OCI-LY7 (cell line): ENCODE measurements around the gene OR4D6. TPM values are rescaled to one million over a fixed set of nuclear protein-coding genes. Genes with fewer than 3 reads are reported as not detected.

Source experiments
- BruUV-seq: library from RNA; stranded (reverse); fragments of 400-500 nt; replicated peaks from 2 replicates; lab custom pipeline; 2021; lab: Mats Ljungman, UMichigan
- CTCF ChIA-PET: fragments of 300-600 bp; sonication (Branson Sonifier 250); formaldehyde crosslinking; loops from one replicate; lab custom pipeline; 2022; ENCODE audit warnings: antibody characterized with exemption; ENCODE audit not compliant: unreplicated experiment; lab: Charles Lee
- POLR2A ChIA-PET: fragments of 300-600 bp; sonication (Branson Sonifier 250); formaldehyde crosslinking; loops from one replicate; lab custom pipeline; 2022; ENCODE audit warnings: antibody characterized with exemption; lab: Charles Lee
- DNase-seq: peaks from one replicate; pipeline ENCODE4 v3.0.0-alpha.2; 2015; ENCODE audit warnings: low spot score
- H2AFZ ChIP-seq: fragments of 200-600 bp; sonication (generic), shearing (Covaris generic); 2 replicates; pipeline ENCODE4 v1.6.1; 2014; ENCODE audit warnings: mild to moderate bottlenecking, antibody characterized with exemption, low read length, moderate library complexity
- H3K27ac ChIP-seq: fragments of 200-600 bp; sonication (generic); 2 replicates; pipeline ENCODE4 v1.5.1; 2014; ENCODE audit warnings: mixed run types, low read depth, mild to moderate bottlenecking, moderate library complexity, low read length, inconsistent platforms; ENCODE audit not compliant: poor library complexity, severe bottlenecking
- H3K36me3 ChIP-seq: fragments of 200-600 bp; sonication (generic); 2 replicates; pipeline ENCODE4 v1.6.1; 2014; ENCODE audit warnings: mild to moderate bottlenecking, antibody characterized with exemption, low read length, moderate library complexity, mixed read lengths; ENCODE audit not compliant: insufficient read depth
- H3K4me1 ChIP-seq: fragments of 200-600 bp; sonication (generic); 2 replicates; pipeline ENCODE4 v1.5.1; 2014; ENCODE audit warnings: mild to moderate bottlenecking, low read length; ENCODE audit not compliant: insufficient read depth, poor library complexity, severe bottlenecking
- H3K4me2 ChIP-seq: fragments of 200-600 bp; sonication (generic); 2 replicates; pipeline ENCODE4 v1.6.1; 2014; ENCODE audit warnings: mild to moderate bottlenecking, low read length
- H3K4me3 ChIP-seq: fragments of 200-600 bp; sonication (generic); 2 replicates; pipeline ENCODE4 v1.5.1; 2014; ENCODE audit warnings: mild to moderate bottlenecking, low read depth, low read length; ENCODE audit not compliant: poor library complexity, severe bottlenecking
- H3K79me2 ChIP-seq: fragments of 200-600 bp; sonication (generic); 2 replicates; pipeline ENCODE4 v1.6.1; 2016; ENCODE audit warnings: low read depth, mild to moderate bottlenecking, low read length, moderate library complexity, mixed read lengths; ENCODE audit not compliant: insufficient read depth
- H3K9me2 ChIP-seq: fragments of 200-600 bp; sonication (generic); 2 replicates; pipeline ENCODE4 v1.6.1; 2016; ENCODE audit warnings: mild to moderate bottlenecking, low read length, mixed read lengths; ENCODE audit not compliant: insufficient read depth
- H3K9me3 ChIP-seq: fragments of 200-600 bp; sonication (generic); 2 replicates; pipeline ENCODE4 v1.6.1; 2014; ENCODE audit warnings: mild to moderate bottlenecking, mixed run types, low read length, mixed read lengths
- H4K20me1 ChIP-seq: fragments of 200-600 bp; sonication (generic); 2 replicates; pipeline ENCODE4 v1.6.1; 2014; ENCODE audit warnings: mild to moderate bottlenecking, antibody characterized with exemption, low read length, moderate library complexity, mixed read lengths; ENCODE audit not compliant: insufficient read depth
- CTCF ChIP-seq: fragments of 200-600 bp; sonication (generic); conservative IDR thresholded peaks from 2 replicates; pipeline ENCODE4 v1.5.1; 2014; ENCODE audit warnings: mild to moderate bottlenecking, antibody characterized with exemption, low read length, moderate library complexity, mixed read lengths
- EZH2phosphoT487 ChIP-seq: fragments of 200-600 bp; sonication (generic); IDR thresholded peaks from 2 replicates; pipeline ENCODE4 v1.6.1; 2018; ENCODE audit warnings: low read depth, borderline replicate concordance, mild to moderate bottlenecking, mixed run types, antibody characterized with exemption, low read length, moderate library complexity, mixed read lengths
- intact Hi-C: fragments of 100-400 bp; cut with micrococcal nuclease; formaldehyde crosslinking; loops from one replicate; pipeline ENCODE4 v1.10.0; 2022; ENCODE audit not compliant: unreplicated experiment
- total RNA-seq, 2 experiments: library from RNA; depleted of rRNA in 1 of 2; stranded (reverse); fragments of >200 nt in 1 of 2; shearing (Covaris generic) in 1 of 2; gene quantifications; 2 replicates each; pipeline ENCODE4 v1.2.3, GENCODE V29; 2014 to 2022

Gene OR4D6
- total RNA-seq, 2 experiments from 2014 or later: not detected

- CTCF ChIA-PET: no interaction called here
- H3K36me3 ChIP-seq: no peaks in the 10 kb centered on the region
- POLR2A ChIA-PET: interaction anchor here (0.6 kb wide), 1 partner anchor 26 kb away, joined by 3 read pairs; no protein-coding TSS in a partner anchor
- no peaks in the 10 kb centered on the region for H3K79me2 ChIP-seq
- H3K9me2 ChIP-seq: no peaks in the 10 kb centered on the region
- H3K4me2 ChIP-seq: no peak overlapping the region
- H3K9me3 ChIP-seq: no peaks in the 10 kb centered on the region
- no peak overlapping the region for H3K27ac ChIP-seq
- intact Hi-C loops: no loop called here
- H2AFZ ChIP-seq: no peak overlapping the region
- H4K20me1 ChIP-seq: no peaks in the 10 kb centered on the region
- no peaks in the 10 kb centered on the region for H3K4me1 ChIP-seq
- no peak for TF ChIP-seq CTCF
- no peak for TF ChIP-seq EZH2phosphoT487
- no peak for DNase-seq
- H3K4me3 ChIP-seq: no peak overlapping the region
- no TSS peak for BruUV-seq
Observed at GRCh38 chr11:59427068-59427382, 29.7 kb upstream of the OR4D6 start.

- Histone ChIP-seq H3K27ac (no peak overlapping the region), H3K4me3 (no peak overlapping the region), H3K4me2 (no peak overlapping the region), H2AFZ (no peak overlapping the region), H3K4me1 (no peaks in the 10 kb centered on the region), H3K9me2 (no peaks in the 10 kb centered on the region), H3K36me3 (no peaks in the 10 kb centered on the region), H3K9me3 (no peaks in the 10 kb centered on the region), H3K79me2 (no peaks in the 10 kb centered on the region), H4K20me1 (no peaks in the 10 kb centered on the region)
- BruUV-seq: no TSS peak
- peak; percentile 78 for DNase-seq
- ChIA-PET POLR2A (no interaction called here), CTCF (no interaction called here)
- TF ChIP-seq EZH2phosphoT487 (no peak), CTCF (peak; percentile 96)
- intact Hi-C loops: loop anchor here (1.0 to 10.0 kb wide), 4 partner anchors 167 to 259 kb away; no protein-coding TSS in a partner anchor
Observed at GRCh38 chr11:59429924-59430516, 26.7 kb upstream of the OR4D6 start.

GRCh38 chr11:59436169-59436568 is 20.6 kb upstream of the OR4D6 start, which contains the start of gene OR5A1:
Gene OR5A1 (plus strand): TSS chr11:59436469. CDS start chr11:59443169, 6,700 bp downstream.
- intact Hi-C loops: loop anchor here (10.0 kb wide), 1 partner anchor 249 kb away; no protein-coding TSS in a partner anchor

More at GRCh38 chr11:59436169-59436568, 20.6 kb upstream of the OR4D6 start, which contains the start of gene OR5A1:
- no peak within 1 kb of the TSS for H3K4me2 ChIP-seq
- DNase-seq: no peak
- H3K4me1 ChIP-seq: no peaks in the 10 kb centered on the region
- H3K27ac ChIP-seq: no peak within 1 kb of the TSS
- TF ChIP-seq CTCF: no peak
- no peaks in the 10 kb centered on the region for H3K9me3 ChIP-seq
- H3K79me2 ChIP-seq: no peaks in the 10 kb centered on the region
- ChIA-PET POLR2A (interaction anchor here (0.7 kb wide), 1 partner anchor 171 kb away, joined by 3 read pairs; no protein-coding TSS in a partner anchor), CTCF (interaction anchor here (1.2 kb wide), 1 partner anchor 265 kb away, joined by 3 read pairs; the partner anchor contains the start of gene DTX4)
- no TSS peak for BruUV-seq
- H3K9me2 ChIP-seq: no peaks in the 10 kb centered on the region
- no peaks in the 10 kb centered on the region for H3K36me3 ChIP-seq
- no peak within 1 kb of the TSS for H3K4me3 ChIP-seq
- no peak within 1 kb of the TSS for H2AFZ ChIP-seq
- H4K20me1 ChIP-seq: no peaks in the 10 kb centered on the region
